HepG2 (cell line): Measurements from ENCODE around the gene SLC5A6. TPM values are rescaled to one million over a fixed set of nuclear protein-coding genes. Genes with fewer than 3 reads are reported as not detected.

ENCODE experiments used
- ASH2L ChIP-seq: fragments of 300-600, 200-600 bp; sonication (generic); IDR thresholded peaks from 2 replicates; pipeline ENCODE4 v1.7.0; 2017; ENCODE audit warnings: low read depth, mild to moderate bottlenecking, moderate library complexity, mixed read lengths, low read length; ENCODE audit not compliant: insufficient read length
- DR1 ChIP-seq: sonication (generic); formaldehyde crosslinking; IDR thresholded peaks from 2 replicates; pipeline ENCODE4 v1.8.0; 2021; ENCODE audit warnings: mild to moderate bottlenecking, missing genetic modification reagents, inconsistent platforms
- IRF2 ChIP-seq: IDR thresholded peaks from 2 replicates; pipeline ENCODE4 v1.6.1; 2018; ENCODE audit warnings: missing genetic modification reagents, missing compliant biosample characterization
- SIX4 ChIP-seq: sonication (generic); formaldehyde crosslinking; IDR thresholded peaks from 2 replicates; pipeline ENCODE4 v1.4.0; 2020; ENCODE audit warnings: missing genetic modification reagents
- SP4 ChIP-seq: sonication (generic); formaldehyde crosslinking; IDR thresholded peaks from 2 replicates; pipeline ENCODE4 v1.8.1; 2023; ENCODE audit warnings: mild to moderate bottlenecking, missing genetic modification reagents
- TOE1 ChIP-seq: sonication (generic); formaldehyde crosslinking; IDR thresholded peaks from 2 replicates; pipeline ENCODE4 v1.4.0; 2020; ENCODE audit warnings: mild to moderate bottlenecking, missing genetic modification reagents
- YEATS4 ChIP-seq: sonication (generic); formaldehyde crosslinking; IDR thresholded peaks from 2 replicates; pipeline ENCODE4 v1.4.0; 2020; ENCODE audit warnings: missing genetic modification reagents, borderline replicate concordance
- ZFP37 ChIP-seq: sonication (generic); formaldehyde crosslinking; IDR thresholded peaks from 2 replicates; pipeline ENCODE4 v1.4.0; 2020; ENCODE audit warnings: missing genetic modification reagents, borderline replicate concordance
- ZNF124 ChIP-seq: sonication (generic); formaldehyde crosslinking; IDR thresholded peaks from 2 replicates; pipeline ENCODE4 v1.4.0; 2020; ENCODE audit warnings: missing genetic modification reagents
- ZNF296 ChIP-seq: sonication (generic); formaldehyde crosslinking; conservative IDR thresholded peaks from 2 replicates; pipeline ENCODE4 v1.5.0; 2020; ENCODE audit warnings: mild to moderate bottlenecking, missing genetic modification reagents
- ZNF792 ChIP-seq: IDR thresholded peaks from 2 replicates; pipeline ENCODE4 v1.6.1; 2016
- polyA plus RNA-seq, 8 experiments: library from polyadenylated mRNA; depleted of rRNA in 3 of 8; stranded (reverse) in 7 of 8; unstranded in 1 of 8; fragments of >200 nt; fragmentation: Illumina TruSeq in 4 of 8; extraction: Trizol in 4 of 8; gene quantifications; 2 replicates each; pipeline versions ENCODE4 v1.2.1 to v1.2.3, GENCODE V29; 2011 to 2016; ENCODE audit warnings: low read depth in 4 of 8, missing spikeins in 1 of 8, mixed read lengths in 1 of 8; ENCODE audit not compliant: insufficient read depth in 1 of 8
- total RNA-seq, 5 experiments: library from RNA; depleted of rRNA; stranded (reverse); fragments of >200 nt; fragmentation: Illumina TruSeq; extraction: Trizol; gene quantifications; 2 replicates each; pipeline ENCODE4 v1.2.3, GENCODE V29; 2016; ENCODE audit warnings: low read depth in 1 of 5
- TF ChIP-seq, protein P1 (sequence below): sonication (generic); formaldehyde crosslinking; IDR thresholded peaks from 2 replicates; pipeline ENCODE4 v1.4.0; 2020; ENCODE audit warnings: missing genetic modification reagents
- TF ChIP-seq, protein P2 (sequence below): sonication (generic); formaldehyde crosslinking; IDR thresholded peaks from 2 replicates; pipeline ENCODE4 v1.8.1; 2023; ENCODE audit warnings: mild to moderate bottlenecking, missing genetic modification reagents
- TF ChIP-seq, protein P3 (sequence below): sonication (generic); formaldehyde crosslinking; IDR thresholded peaks from 2 replicates; pipeline ENCODE4 v1.5.0; 2020; ENCODE audit warnings: mild to moderate bottlenecking, missing genetic modification reagents, borderline replicate concordance
- TF ChIP-seq, protein P4 (sequence below): sonication (generic); formaldehyde crosslinking; IDR thresholded peaks from 2 replicates; pipeline ENCODE4 v1.9.0; 2021; ENCODE audit warnings: missing genetic modification reagents, mild to moderate bottlenecking, borderline replicate concordance

The SLC5A6 gene
- total and polyA plus RNA-seq, 2 of the 13 experiments (the other 11 are each of a cell fraction or from before 2014, with no cell fraction given): 135 to 417 TPM

DNA sequence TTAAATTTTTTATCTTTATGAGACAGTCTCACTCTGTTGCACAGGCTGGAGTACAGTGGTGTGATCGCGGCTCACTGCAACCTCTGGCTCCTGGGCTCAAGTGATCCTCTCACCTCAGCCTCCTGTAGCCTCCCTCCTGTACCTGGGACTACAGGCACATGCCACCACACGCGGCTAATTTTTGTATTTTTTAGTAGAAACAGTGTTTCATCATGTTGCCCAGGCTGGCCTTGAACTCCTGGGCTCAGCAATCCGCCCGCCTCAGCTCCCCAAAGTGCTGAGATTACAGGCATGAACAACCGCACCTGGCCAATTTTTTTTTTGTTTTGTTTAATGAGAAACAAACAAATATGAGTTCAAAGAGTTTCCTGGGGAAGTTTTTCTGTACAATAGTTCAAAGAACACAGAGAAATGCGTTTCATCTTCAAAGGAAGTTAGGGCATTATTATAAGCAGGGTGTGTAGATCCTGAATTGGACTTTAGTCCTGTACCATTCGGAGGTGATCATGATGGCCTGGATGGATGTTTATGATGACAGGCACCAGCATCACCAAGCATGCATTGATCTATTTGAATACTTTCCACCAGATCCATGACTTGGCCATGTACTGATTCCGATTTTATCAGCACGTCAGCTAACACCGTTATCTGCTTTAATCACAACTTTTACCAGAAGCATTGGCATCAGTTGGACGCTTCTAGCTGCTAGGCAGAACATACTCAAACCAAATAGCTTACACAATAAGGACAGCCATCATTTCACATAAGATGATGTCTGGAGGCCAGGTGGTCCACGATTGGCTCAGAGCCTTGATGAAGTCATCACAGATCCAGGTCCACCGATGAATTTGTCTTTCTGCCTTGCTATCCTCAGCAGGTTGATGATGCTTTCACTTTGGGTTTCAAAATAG lies 34.4 kb downstream of the SLC5A6 start (continued):
- TF ChIP-seq ZNF124 (peak; percentile 44; the same call in 1 of the 2 replicates), ZNF792 (CRISPR knock-in tag) (peak; percentile 37; the same call in 1 of the 2 replicates), IRF2 (peak; percentile 29; the same call in 1 of the 2 replicates), YEATS4 (CRISPR knock-in tag) (peak; percentile 41; the same call in 1 of the 2 replicates), SP4 (CRISPR knock-in tag) (no peak), ASH2L (peak; percentile 96), SIX4 (CRISPR knock-in tag) (0 out of 2 replicates have a peak, but pooled peaks have one; percentile 75), TOE1 (no peak), ZFP37 (CRISPR knock-in tag) (peak; percentile 90; the same call in 1 of the 2 replicates), DR1 (CRISPR knock-in tag) (no peak), ZNF296 (CRISPR knock-in tag) (no peak)
- TF ChIP-seq, protein P1, sequence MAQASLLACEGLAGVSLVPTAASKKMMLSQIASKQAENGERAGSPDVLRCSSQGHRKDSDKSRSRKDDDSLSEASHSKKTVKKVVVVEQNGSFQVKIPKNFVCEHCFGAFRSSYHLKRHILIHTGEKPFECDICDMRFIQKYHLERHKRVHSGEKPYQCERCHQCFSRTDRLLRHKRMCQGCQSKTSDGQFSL (CRISPR knock-in tag): no peak
- TF ChIP-seq, protein P2, sequence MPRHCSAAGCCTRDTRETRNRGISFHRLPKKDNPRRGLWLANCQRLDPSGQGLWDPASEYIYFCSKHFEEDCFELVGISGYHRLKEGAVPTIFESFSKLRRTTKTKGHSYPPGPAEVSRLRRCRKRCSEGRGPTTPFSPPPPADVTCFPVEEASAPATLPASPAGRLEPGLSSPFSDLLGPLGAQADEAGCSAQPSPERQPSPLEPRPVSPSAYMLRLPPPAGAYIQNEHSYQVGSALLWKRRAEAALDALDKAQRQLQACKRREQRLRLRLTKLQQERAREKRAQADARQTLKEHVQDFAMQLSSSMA (CRISPR knock-in tag): no peak
- TF ChIP-seq, protein P3, sequence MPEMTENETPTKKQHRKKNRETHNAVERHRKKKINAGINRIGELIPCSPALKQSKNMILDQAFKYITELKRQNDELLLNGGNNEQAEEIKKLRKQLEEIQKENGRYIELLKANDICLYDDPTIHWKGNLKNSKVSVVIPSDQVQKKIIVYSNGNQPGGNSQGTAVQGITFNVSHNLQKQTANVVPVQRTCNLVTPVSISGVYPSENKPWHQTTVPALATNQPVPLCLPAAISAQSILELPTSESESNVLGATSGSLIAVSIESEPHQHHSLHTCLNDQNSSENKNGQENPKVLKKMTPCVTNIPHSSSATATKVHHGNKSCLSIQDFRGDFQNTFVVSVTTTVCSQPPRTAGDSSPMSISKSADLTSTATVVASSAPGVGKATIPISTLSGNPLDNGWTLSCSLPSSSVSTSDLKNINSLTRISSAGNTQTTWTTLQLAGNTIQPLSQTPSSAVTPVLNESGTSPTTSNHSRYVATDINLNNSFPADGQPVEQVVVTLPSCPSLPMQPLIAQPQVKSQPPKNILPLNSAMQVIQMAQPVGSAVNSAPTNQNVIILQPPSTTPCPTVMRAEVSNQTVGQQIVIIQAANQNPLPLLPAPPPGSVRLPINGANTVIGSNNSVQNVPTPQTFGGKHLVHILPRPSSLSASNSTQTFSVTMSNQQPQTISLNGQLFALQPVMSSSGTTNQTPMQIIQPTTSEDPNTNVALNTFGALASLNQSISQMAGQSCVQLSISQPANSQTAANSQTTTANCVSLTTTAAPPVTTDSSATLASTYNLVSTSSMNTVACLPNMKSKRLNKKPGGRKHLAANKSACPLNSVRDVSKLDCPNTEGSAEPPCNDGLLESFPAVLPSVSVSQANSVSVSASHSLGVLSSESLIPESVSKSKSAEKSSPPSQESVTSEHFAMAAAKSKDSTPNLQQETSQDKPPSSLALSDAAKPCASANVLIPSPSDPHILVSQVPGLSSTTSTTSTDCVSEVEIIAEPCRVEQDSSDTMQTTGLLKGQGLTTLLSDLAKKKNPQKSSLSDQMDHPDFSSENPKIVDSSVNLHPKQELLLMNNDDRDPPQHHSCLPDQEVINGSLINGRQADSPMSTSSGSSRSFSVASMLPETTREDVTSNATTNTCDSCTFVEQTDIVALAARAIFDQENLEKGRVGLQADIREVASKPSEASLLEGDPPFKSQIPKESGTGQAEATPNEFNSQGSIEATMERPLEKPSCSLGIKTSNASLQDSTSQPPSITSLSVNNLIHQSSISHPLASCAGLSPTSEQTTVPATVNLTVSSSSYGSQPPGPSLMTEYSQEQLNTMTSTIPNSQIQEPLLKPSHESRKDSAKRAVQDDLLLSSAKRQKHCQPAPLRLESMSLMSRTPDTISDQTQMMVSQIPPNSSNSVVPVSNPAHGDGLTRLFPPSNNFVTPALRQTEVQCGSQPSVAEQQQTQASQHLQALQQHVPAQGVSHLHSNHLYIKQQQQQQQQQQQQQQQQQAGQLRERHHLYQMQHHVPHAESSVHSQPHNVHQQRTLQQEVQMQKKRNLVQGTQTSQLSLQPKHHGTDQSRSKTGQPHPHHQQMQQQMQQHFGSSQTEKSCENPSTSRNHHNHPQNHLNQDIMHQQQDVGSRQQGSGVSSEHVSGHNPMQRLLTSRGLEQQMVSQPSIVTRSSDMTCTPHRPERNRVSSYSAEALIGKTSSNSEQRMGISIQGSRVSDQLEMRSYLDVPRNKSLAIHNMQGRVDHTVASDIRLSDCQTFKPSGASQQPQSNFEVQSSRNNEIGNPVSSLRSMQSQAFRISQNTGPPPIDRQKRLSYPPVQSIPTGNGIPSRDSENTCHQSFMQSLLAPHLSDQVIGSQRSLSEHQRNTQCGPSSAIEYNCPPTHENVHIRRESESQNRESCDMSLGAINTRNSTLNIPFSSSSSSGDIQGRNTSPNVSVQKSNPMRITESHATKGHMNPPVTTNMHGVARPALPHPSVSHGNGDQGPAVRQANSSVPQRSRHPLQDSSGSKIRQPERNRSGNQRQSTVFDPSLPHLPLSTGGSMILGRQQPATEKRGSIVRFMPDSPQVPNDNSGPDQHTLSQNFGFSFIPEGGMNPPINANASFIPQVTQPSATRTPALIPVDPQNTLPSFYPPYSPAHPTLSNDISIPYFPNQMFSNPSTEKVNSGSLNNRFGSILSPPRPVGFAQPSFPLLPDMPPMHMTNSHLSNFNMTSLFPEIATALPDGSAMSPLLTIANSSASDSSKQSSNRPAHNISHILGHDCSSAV: 0 out of 2 replicates have a peak, but pooled peaks have one; percentile 67
- TF ChIP-seq, protein P4, sequence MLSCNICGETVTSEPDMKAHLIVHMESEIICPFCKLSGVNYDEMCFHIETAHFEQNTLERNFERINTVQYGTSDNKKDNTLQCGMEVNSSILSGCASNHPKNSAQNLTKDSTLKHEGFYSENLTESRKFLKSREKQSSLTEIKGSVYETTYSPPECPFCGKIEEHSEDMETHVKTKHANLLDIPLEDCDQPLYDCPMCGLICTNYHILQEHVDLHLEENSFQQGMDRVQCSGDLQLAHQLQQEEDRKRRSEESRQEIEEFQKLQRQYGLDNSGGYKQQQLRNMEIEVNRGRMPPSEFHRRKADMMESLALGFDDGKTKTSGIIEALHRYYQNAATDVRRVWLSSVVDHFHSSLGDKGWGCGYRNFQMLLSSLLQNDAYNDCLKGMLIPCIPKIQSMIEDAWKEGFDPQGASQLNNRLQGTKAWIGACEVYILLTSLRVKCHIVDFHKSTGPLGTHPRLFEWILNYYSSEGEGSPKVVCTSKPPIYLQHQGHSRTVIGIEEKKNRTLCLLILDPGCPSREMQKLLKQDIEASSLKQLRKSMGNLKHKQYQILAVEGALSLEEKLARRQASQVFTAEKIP (CRISPR knock-in tag): no peak
